Astrocyte (in vitro differentiated cells and primary cell): Measurements from ENCODE around the gene MYL10. TPM values are rescaled to one million over a fixed set of nuclear protein-coding genes. Genes with fewer than 3 reads are reported as not detected.
"Not testable (repeated sequence)": the region's sequence is repeated elsewhere in the genome, so short reads cannot be mapped to it uniquely, and the experiment has no call there.

ENCODE experiments used
- DNase-seq: peaks from one replicate; pipeline ENCODE4 v3.0.0-alpha.2; 2010; ENCODE audit warnings: low read depth
- FAIRE-seq: peaks from 2 replicates; lab custom pipeline; 2011; peaks lifted over from hg19 to GRCh38; lab: Jason Lieb, UNC
- H2AFZ ChIP-seq: 2 replicates; pipeline ENCODE4 v1.6.0; 2012; ENCODE audit warnings: low read depth, low read length, inconsistent platforms
- H3K27ac ChIP-seq: 2 replicates; pipeline ENCODE4 v1.5.1; 2011; ENCODE audit warnings: low read depth, low read length, inconsistent platforms
- H3K27me3 ChIP-seq: 2 replicates; pipeline ENCODE4 v1.6.0; 2011; ENCODE audit warnings: low read length, inconsistent platforms; ENCODE audit not compliant: insufficient read depth
- H3K36me3 ChIP-seq: 2 replicates; pipeline ENCODE4 v1.5.1; 2011; ENCODE audit warnings: low read length, inconsistent platforms; ENCODE audit not compliant: insufficient read depth
- H3K4me1 ChIP-seq: 2 replicates; pipeline ENCODE4 v1.5.1; 2011; ENCODE audit warnings: low read length, inconsistent platforms; ENCODE audit not compliant: insufficient read depth
- H3K4me2 ChIP-seq: 2 replicates; pipeline ENCODE4 v1.6.0; 2012; ENCODE audit warnings: low read length, inconsistent platforms
- H3K4me3 ChIP-seq: 2 replicates; pipeline ENCODE4 v1.5.1; 2011; ENCODE audit warnings: low read depth, mild to moderate bottlenecking, low read length, inconsistent platforms; ENCODE audit not compliant: insufficient read depth
- H3K79me2 ChIP-seq: 2 replicates; pipeline ENCODE4 v1.6.0; 2012; ENCODE audit warnings: mild to moderate bottlenecking, low read length, inconsistent platforms; ENCODE audit not compliant: insufficient read depth
- H3K9ac ChIP-seq: 2 replicates; pipeline ENCODE4 v1.6.0; 2012; ENCODE audit warnings: mild to moderate bottlenecking, low read length, inconsistent platforms
- H3K9me3 ChIP-seq: 2 replicates; pipeline ENCODE4 v1.5.1; 2012; ENCODE audit warnings: low read depth, mild to moderate bottlenecking, low read length, inconsistent platforms; ENCODE audit not compliant: insufficient read depth
- H4K20me1 ChIP-seq: 2 replicates; pipeline ENCODE4 v1.6.0; 2012; ENCODE audit warnings: low read length, inconsistent platforms; ENCODE audit not compliant: insufficient read depth
- H3K27ac Mint-ChIP-seq: one replicate; pipeline ENCODE4 v1.8.0; 2021; ENCODE audit warnings: mild to moderate bottlenecking, mixed read lengths; ENCODE audit not compliant: unreplicated experiment
- H3K27me3 Mint-ChIP-seq: one replicate; pipeline ENCODE4 v1.8.0; 2021; ENCODE audit warnings: low read depth, mixed read lengths; ENCODE audit not compliant: unreplicated experiment
- H3K36me3 Mint-ChIP-seq: one replicate; pipeline ENCODE4 v1.8.0; 2021; ENCODE audit warnings: low read depth, mixed read lengths; ENCODE audit not compliant: unreplicated experiment
- H3K4me1 Mint-ChIP-seq: one replicate; pipeline ENCODE4 v1.8.0; 2021; ENCODE audit warnings: low read depth, mixed read lengths; ENCODE audit not compliant: unreplicated experiment
- H3K4me3 Mint-ChIP-seq: one replicate; pipeline ENCODE4 v1.8.0; 2021; ENCODE audit warnings: mild to moderate bottlenecking, moderate library complexity, mixed read lengths; ENCODE audit not compliant: unreplicated experiment
- H3K9me3 Mint-ChIP-seq: one replicate; pipeline ENCODE4 v1.8.0; 2021; ENCODE audit warnings: mild to moderate bottlenecking, mixed read lengths; ENCODE audit not compliant: unreplicated experiment
- CTCF ChIP-seq: IDR thresholded peaks from 2 replicates; pipeline ENCODE4 v1.5.1; 2011; ENCODE audit warnings: low read depth, mild to moderate bottlenecking, inconsistent platforms, low read length, moderate library complexity; ENCODE audit not compliant: insufficient read depth
- EZH2 ChIP-seq: IDR thresholded peaks from 2 replicates; pipeline ENCODE4 v1.6.1; 2012; ENCODE audit warnings: mild to moderate bottlenecking, low read length, inconsistent platforms; ENCODE audit not compliant: insufficient read depth
- total RNA-seq: library from RNA; stranded (reverse); gene quantifications from 2 replicates; pipeline ENCODE4 v1.2.1, GENCODE V29; 2021

MYL10 gene
- total RNA-seq, 1 donor from 2014 or later: 0.73 TPM

- H3K79me2 ChIP-seq: no peaks in the 10 kb centered on the region
- Mint-ChIP-seq H3K9me3 (no peaks in the 10 kb centered on the region), H3K4me1 (no peaks in the 10 kb centered on the region), H3K27me3 (peaks cover 30% of the 10 kb centered on the region), H3K36me3 (no peaks in the 10 kb centered on the region), H3K4me3 (no peak overlapping the region), H3K27ac (no peak overlapping the region)
- no peak overlapping the region for H3K4me3 ChIP-seq
- H3K27ac ChIP-seq: no peak overlapping the region
- DNase-seq (no peak), FAIRE-seq (no peak)
- no peaks in the 10 kb centered on the region for H4K20me1 ChIP-seq
- no peaks in the 10 kb centered on the region for H3K9me3 ChIP-seq
- no peaks in the 10 kb centered on the region for H3K36me3 ChIP-seq
- H3K27me3 ChIP-seq: peaks cover 3% of the 10 kb centered on the region
- no peak overlapping the region for H3K4me2 ChIP-seq
- H3K4me1 ChIP-seq: no peaks in the 10 kb centered on the region
- no peak overlapping the region for H3K9ac ChIP-seq
- H2AFZ ChIP-seq: no peak overlapping the region
- TF ChIP-seq CTCF (no peak), EZH2 (no peak)
Observed at GRCh38 chr7:101644879-101645278, 15.8 kb upstream of the MYL10 start.

GRCh38 chr7:101639127-101639526, 10.0 kb upstream of the MYL10 start:
- not testable (repeated sequence) for H3K36me3 ChIP-seq, H3K4me1 ChIP-seq, H3K9me3 ChIP-seq, DNase-seq, H3K9me3 Mint-ChIP-seq, H4K20me1 ChIP-seq, H3K36me3 Mint-ChIP-seq, H3K4me2 ChIP-seq, FAIRE-seq, H3K9ac ChIP-seq, H3K27ac ChIP-seq, H3K4me3 Mint-ChIP-seq, H3K4me3 ChIP-seq, H3K79me2 ChIP-seq, H3K4me1 Mint-ChIP-seq, H3K27me3 ChIP-seq, H3K27me3 Mint-ChIP-seq, H3K27ac Mint-ChIP-seq, H2AFZ ChIP-seq

GRCh38 chr7:101636822-101637623, 7.9 kb upstream of the MYL10 start:
- H3K36me3 ChIP-seq: no peaks in the 10 kb centered on the region
- no peak overlapping the region for H3K27ac ChIP-seq
- DNase-seq (no peak), FAIRE-seq (no peak)
- no peak overlapping the region for H3K4me3 ChIP-seq
- H3K9me3 ChIP-seq: no peaks in the 10 kb centered on the region
- Mint-ChIP-seq H3K27me3 (peaks cover 4% of the 10 kb centered on the region), H3K27ac (no peak overlapping the region), H3K4me3 (no peak overlapping the region), H3K4me1 (peaks cover 4% of the 10 kb centered on the region), H3K9me3 (peaks cover 8% of the 10 kb centered on the region), H3K36me3 (no peaks in the 10 kb centered on the region)
- H3K4me1 ChIP-seq: no peaks in the 10 kb centered on the region
- H4K20me1 ChIP-seq: no peaks in the 10 kb centered on the region
- H2AFZ ChIP-seq: no peak overlapping the region
- no peak overlapping the region for H3K9ac ChIP-seq
- no peaks in the 10 kb centered on the region for H3K27me3 ChIP-seq
- H3K4me2 ChIP-seq: no peak overlapping the region
- H3K79me2 ChIP-seq: no peaks in the 10 kb centered on the region
- no peak for TF ChIP-seq CTCF
- no peak for TF ChIP-seq EZH2
